ENCODE data around the gene BTF3L4. TPM values are rescaled to one million over a fixed set of nuclear protein-coding genes. Genes with fewer than 3 reads are reported as not detected.

BTF3L4 gene
- total and polyA plus RNA-seq, 2 experiments from 2014 or later, result 112 to 154 TPM

- Histone ChIP-seq H2AFZ (no peak overlapping the region), H3F3A (replicated peaks; ENCODE audit: low read depth) (no peaks in the 10 kb centered on the region; the same call in 1 of the 2 replicates), H4K20me1 (replicated peaks; ENCODE audit: insufficient read depth) (peaks cover 15% of the 10 kb centered on the region; the same call in 1 of the 2 replicates), H3K36me3 (ENCODE audit: insufficient read depth) (peaks cover 22% of the 10 kb centered on the region), H3K79me2 (replicated peaks; ENCODE audit: insufficient read depth) (peaks cover 78% of the 10 kb centered on the region), H3K27me3 (ENCODE audit: insufficient read depth) (no peaks in the 10 kb centered on the region), H3K27ac (ENCODE audit: low read depth) (peak overlapping the region; percentile 95), H3K4me3 (peak overlapping the region; percentile 83), H3K4me2 (peak overlapping the region; percentile 92), H3K9me2 (ENCODE audit: insufficient read depth) (no peaks in the 10 kb centered on the region), H3K4me1 (ENCODE audit: insufficient read depth) (peaks cover 20% of the 10 kb centered on the region)
- TF ChIP-seq POLR2AphosphoS5 (IDR thresholded peaks at IDR 0.05; ENCODE audit: low read depth) (no peak), ZNF331 (CRISPR knock-in tag; IDR thresholded peaks at IDR 0.05; ENCODE audit: low read depth) (no peak), ZNF462 (CRISPR knock-in tag; IDR thresholded peaks at IDR 0.05) (no peak), REST (IDR thresholded peaks at IDR 0.05; ENCODE audit: unreplicated experiment) (no peak), NANOG (IDR thresholded peaks at IDR 0.05; ENCODE audit: borderline replicate concordance) (no peak), ZNF114 (CRISPR knock-in tag; IDR thresholded peaks at IDR 0.05) (no peak), CREB1 (CRISPR knock-in tag; IDR thresholded peaks at IDR 0.05; ENCODE audit: low read depth) (no peak), CTCF (conservative IDR thresholded peaks at IDR 0.05; ENCODE audit: low read depth in 2 of 2) (no peak), EZH2phosphoT487 (IDR thresholded peaks at IDR 0.05; ENCODE audit: unreplicated experiment) (no peak), STAT1 (IDR thresholded peaks at IDR 0.05; ENCODE audit: unreplicated experiment) (no peak), JUNB (IDR thresholded peaks at IDR 0.05; ENCODE audit: unreplicated experiment) (no peak), EZH2 (IDR thresholded peaks at IDR 0.05; ENCODE audit: low read depth, unreplicated experiment) (no peak), ETS1 (IDR thresholded peaks at IDR 0.05) (no peak)
- H3K27me3 Mint-ChIP-seq (ENCODE audit: insufficient read depth, low read depth, poor library complexity), result peaks cover 9% of the 10 kb centered on the region
- ATAC-seq (no peak), DNase-seq (ENCODE audit: low spot score) (peak; percentile 32)
- H3K27ac Mint-ChIP-seq, result peak overlapping the region; percentile 98
- peaks cover 51% of the 10 kb centered on the region for H3K36me3 Mint-ChIP-seq (ENCODE audit: low read depth)
- no peaks in the 10 kb centered on the region for H3K9me3 Mint-ChIP-seq
- H3K4me3 Mint-ChIP-seq, result peak overlapping the region; percentile 98
- peaks cover 22% of the 10 kb centered on the region for H3K4me1 Mint-ChIP-seq
These were observed 1.9 kb downstream of the BTF3L4 start for GRCh38 chr1:52057876-52058415.
